Left colon (tissue), 2 donors: ENCODE measurements around the gene KLRF1. TPM values are rescaled to one million over a fixed set of nuclear protein-coding genes. Genes with fewer than 3 reads are reported as not detected.

ENCODE experiments used
- ATAC-seq: fragments of 200-7000 bp; cut with Tn5 transposase; one replicate; pipeline ENCODE4 v1.9.1; 2020; ENCODE audit warnings: mild to moderate bottlenecking, moderate library complexity
- DNase-seq, 2 donors: peaks; one replicate each; pipeline ENCODE4 v3.0.0-alpha.2; 2020
- intact Hi-C, 2 donors: fragments of 100-400 bp; cut with DNase I in 1 of 2; cut with micrococcal nuclease in 1 of 2; formaldehyde crosslinking; loops; one replicate each; pipeline versions ENCODE4 v1.11.2 to v1.14.0; 2022; cut with DNase I, micrococcal nuclease
- long read RNA-seq: library from polyadenylated mRNA; unstranded; transcript quantifications from one replicate; pipeline ENCODE4 v2.0.0, GENCODE V29; 2021
- total RNA-seq, 2 donors: library from RNA; stranded (reverse); fragmentation: NEBNext Ultra II Directional; extraction: Animal tissue kit (Norgen Biotek cat#: 25700); gene quantifications; one replicate each; pipeline ENCODE4 v1.2.1, GENCODE V29; 2021
- donor health status: DM: no; HTN: no; CAD: no.
- donor health status: DM: yes; HTN: yes; CAD: no.

KLRF1 gene, protein sequence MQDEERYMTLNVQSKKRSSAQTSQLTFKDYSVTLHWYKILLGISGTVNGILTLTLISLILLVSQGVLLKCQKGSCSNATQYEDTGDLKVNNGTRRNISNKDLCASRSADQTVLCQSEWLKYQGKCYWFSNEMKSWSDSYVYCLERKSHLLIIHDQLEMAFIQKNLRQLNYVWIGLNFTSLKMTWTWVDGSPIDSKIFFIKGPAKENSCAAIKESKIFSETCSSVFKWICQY
- under 1 TPM in 1 of 2 donors, not detected in 1; 0.31 TPM for total RNA-seq
- long read RNA-seq: 0 reads

DNA sequence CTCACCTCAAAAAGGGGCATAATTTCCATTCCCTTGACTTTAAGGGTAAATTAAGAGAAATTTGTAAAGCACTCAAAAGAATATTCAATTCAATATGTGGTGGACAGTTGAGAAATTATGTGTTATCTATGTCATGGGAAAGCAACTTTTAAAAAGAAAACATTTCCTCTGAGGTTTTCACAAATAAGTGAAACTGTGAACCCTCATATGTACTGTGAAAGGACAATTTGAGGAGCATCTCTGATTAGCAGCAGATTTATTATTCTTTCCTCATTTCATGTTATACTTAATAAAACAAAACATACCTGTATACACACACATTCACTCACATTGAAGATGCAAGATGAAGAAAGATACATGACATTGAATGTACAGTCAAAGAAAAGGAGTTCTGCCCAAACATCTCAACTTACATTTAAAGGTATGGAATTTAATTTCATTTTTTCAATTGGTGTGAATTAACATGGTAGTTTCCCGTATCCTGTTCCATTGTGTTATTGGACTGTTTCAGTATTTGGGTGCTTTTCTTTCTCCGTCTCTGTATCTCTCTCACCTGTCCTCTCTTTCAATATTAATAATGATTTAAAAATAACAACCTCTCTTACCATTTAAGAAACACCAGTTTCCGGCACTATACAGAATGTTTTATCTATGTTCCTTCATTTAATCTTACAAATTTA, at the start of gene KLRF1:
Gene KLRF1, plus strand, starts transcription at position 273 of the 680 bp plus-strand sequence. Its CDS starts 64 bp downstream, at position 337.
- ATAC-seq: no peak
- intact Hi-C loops: no loop called here
- no peak for DNase-seq

DNA sequence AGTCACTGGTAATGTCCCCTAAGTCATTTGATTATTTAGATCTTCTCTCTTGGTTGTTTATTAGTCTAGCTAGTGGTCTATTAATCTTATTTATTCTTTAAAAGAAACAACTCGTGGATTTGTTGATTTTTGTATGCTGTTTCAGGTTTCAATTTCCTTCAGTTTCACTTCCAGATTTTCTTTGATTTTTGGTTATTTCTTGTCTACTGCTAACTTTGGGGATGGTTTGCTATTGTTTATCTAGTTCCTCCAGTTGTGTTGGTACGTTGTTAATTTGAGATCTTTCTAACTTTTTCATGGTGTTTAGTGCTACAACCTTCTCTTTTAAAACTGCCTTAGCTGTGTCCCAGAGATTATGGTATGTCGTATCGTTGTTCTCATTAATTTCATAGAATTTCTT, 48.1 kb upstream of the KLRF1 start:
- intact Hi-C loops: no loop called here
- ATAC-seq (no peak), DNase-seq (no peak)

DNA sequence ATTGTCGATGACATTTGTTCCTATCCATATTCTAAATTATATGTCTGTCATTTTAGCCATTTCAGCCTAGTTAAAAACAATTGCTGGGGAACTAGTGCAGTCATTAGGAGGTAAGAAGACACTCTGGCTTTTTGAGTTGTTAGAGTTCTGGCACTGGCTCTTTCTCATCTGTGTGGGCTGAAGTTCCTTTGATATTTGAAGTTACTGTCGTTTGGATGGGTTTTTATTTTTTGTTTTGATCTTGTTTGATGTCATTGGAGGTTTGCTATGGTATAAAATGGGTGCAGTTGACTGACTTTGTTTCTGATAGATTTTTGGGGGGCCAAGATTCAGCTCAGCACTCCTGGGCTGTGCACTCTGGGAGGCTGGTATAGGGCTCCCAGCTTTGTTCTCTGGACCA, 45.9 kb upstream of the KLRF1 start:
- intact Hi-C loops: no loop called here
- ATAC-seq: no peak
- DNase-seq: no peak

DNA sequence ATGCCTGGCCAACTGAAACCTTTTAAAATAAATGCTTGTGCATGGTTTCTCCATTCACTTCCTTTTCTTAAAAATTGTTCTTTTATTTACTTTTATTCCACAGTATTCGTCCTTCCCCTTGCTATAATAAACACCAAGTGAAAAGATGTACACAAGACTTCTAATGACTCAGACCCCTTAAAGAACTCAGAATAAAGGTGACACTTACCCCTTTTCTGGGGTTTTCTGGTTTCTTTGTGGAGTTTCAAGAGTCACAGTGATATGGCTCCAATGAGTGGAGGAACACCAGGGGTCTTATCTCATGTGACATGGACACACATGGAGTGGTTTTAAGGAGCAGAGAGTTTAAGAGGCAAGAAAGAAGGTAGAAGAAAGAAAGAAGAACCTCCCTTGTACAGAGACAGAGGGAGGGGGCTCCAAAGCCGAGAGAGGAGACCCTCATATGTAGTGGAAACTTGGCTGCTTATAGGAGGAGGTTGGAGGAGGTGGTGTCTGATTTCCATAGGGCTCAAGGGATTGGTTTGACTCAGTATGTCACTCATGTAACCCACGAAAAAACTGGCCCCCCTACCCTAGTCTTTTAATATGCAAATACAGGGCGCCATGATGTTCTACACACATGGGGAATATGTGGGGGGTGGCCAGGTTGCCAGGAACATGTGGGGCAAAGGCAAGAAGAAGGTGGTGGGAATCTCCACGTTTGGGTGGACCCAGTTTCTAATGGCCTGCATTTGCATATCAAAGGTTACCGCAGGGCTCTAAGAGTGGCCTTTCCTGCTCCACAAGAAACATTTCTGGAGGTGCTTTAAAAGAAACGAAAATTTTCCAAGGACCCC, 44.5 kb upstream of the KLRF1 start:
- intact Hi-C loops: no loop called here
- ATAC-seq (no peak), DNase-seq (no peak)

DNA sequence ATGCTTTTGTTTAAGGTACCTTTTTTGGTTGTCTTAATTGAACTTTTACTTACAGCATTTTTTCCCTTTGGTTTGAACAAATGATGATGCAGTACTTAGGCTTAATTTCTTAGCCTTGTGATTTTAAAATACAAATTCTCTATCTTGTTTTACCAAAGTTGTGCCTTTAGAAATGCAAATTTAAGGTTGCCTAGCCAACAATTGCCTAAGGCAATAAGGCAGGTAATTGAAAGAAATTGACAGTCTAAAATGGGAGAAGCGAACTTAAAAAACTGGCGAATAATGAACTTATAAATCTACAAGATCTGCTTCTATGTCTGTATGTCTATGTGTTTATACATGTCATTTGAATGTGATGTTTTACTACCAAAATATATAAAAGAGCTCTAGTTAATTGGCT, 43.0 kb upstream of the KLRF1 start:
- intact Hi-C loops: no loop called here
- ATAC-seq: no peak
- DNase-seq: no peak

DNA sequence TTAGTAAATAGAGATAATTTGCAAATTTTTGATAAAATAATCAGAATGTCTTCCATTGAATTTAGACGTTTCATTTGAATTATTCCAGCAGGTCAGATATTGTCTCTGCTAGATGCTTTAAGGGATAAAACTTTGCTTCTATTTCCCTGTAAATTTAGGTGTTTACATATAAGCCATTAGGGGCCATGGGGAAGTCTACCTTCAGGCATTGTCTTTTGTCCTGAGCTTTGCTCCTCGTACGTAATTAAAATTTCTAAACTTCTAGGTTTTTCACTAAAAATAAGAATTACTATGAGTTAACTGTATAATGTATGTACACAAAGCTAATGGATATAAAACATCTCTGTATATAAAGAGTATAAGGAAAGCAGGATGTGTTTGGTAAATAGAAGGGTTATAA, 42.5 kb upstream of the KLRF1 start:
- ATAC-seq (no peak), DNase-seq (no peak)

DNA sequence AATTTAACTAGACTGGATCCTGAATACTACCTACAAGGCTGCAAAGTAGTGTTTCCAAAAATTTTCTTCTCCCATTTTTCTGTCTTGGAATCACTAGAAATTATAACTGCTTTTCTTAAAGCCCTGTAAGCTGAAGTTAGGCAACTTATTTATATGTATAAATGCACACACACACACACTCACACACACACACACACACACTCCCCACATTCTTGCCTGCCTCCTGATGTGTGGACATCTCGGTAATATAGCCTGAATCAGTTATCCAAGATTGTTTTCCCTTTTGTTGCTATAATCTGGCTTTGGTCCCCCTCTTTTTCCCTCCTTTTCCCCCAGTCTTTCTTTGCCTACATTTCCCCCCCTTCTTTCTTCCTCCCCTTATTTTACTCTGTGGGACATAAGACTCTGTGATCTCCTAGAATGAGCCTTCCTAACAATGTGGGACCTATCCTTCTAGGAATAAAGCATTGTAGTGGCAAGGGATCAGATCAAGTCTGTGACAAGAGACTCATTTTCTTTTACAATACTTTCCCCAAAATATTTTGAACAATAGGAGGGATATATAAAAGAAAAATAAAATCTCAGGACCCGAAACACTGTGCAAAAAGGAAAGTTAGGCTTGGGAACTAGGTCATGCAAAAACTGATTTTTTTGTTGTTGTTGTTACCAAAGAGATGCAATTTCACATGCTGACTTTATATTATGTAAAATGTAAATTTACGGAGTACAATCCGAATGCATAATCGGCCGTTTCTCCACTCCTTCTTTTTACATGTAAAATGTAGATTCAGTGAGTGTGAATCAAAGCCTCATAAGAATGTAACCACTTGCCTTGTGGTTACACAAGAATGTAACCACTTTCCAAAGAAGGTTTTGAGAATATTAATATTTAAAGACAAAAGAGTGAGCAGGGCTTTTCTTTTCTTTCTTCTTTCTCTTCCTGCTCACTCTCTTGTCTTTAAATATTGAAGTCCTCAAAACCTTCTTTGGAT, 40.3 kb upstream of the KLRF1 start:
- no peak for ATAC-seq
- DNase-seq: no peak
- intact Hi-C loops: no loop called here

More for the DNA sequence above, 42.5 kb upstream of the KLRF1 start:
- intact Hi-C loops: no loop called here

DNA sequence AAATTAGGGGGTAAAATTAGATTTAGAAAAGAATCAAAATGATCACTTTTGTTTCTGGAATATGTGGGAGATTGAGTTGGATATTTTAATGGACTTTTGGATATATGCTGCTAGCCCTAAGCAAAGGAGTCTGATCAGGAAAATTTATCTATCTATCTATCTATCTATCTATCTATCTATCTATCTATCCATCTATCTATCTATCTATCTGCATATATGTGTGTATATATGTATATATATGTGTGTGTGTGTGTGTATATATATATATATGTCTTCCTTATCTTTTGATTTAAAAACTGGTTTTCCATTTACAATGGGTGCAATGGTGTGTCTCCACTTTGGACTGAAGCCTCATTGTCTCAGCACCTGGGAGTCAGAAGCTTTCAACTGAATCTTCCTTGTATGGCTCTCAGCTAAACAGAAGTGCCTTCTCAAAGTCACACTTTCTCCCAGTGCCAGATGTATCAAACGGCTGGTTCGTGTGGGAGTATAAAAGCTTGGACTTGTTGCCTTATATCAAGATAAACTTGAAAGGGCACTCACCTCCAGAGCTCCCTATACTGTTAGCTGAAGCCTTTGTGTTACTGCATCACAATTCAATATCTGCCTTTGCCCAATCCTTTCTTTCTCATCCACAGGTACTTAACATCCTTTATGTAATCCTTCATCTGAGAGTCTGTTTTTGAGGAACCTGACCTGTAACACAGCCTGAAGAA, 34.9 kb upstream of the KLRF1 start:
- intact Hi-C loops: no loop called here
- DNase-seq: no peak

DNA sequence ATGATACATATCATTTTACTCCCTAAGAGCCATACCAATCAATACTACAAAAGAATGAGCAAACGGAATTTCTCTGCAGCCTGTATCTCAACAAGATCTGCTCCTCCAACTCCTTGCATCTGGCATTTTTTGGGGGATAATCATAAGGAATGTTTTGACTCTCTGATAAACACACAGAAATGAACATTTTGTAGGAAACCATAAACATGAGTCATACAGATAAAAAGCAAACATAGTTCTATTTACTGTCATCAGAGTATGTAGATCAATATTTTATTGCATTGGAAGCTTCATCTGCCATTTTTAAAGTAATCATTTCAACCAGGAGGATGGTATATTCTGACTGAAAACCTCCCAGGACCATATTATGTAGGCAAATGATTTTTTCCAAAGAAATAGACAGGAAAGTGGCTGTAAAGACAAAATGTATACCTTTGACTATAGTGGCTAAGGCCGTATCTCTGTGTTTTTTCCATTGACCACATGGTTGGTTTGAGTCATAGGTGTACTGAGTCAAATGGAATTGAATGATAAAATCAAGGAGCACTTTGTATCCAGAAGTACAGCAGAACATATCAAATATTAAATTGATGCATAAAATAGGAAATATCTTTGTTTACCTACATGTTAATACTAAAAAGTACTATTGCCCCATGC, 34.2 kb upstream of the KLRF1 start:
- intact Hi-C loops: no loop called here
- ATAC-seq: no peak
- DNase-seq: no peak

More for the DNA sequence above, 34.9 kb upstream of the KLRF1 start:
- ATAC-seq: no peak

DNA sequence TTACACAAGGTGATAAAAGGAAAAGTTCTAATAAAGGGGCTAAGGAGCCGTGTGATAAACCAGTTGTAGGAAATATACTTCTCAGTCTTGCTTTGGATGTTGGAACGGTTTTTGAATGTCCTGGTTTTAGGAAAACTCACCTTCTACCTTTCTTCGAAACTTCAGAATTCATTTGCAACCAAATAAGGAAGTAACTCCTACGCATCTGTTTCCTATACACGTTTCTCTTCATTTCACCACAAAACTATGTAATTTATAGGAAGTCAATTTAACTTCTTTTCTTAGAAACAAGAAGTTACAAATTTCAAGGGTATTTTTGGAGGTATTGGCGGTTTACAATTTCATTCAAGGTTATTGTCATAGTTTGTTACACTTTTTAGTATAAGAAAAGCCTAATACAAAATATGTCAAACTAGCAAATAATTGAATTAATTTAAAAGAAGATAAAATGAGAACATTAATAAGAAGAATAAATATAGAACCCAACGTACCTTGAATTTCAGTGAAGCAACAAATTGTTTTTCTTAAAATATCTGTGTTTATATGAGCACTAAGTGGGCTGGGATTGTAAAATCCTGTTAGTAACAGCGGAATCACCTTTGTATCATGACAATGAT, 33.4 kb upstream of the KLRF1 start:
- intact Hi-C loops: no loop called here
- ATAC-seq (no peak), DNase-seq (no peak)

DNA sequence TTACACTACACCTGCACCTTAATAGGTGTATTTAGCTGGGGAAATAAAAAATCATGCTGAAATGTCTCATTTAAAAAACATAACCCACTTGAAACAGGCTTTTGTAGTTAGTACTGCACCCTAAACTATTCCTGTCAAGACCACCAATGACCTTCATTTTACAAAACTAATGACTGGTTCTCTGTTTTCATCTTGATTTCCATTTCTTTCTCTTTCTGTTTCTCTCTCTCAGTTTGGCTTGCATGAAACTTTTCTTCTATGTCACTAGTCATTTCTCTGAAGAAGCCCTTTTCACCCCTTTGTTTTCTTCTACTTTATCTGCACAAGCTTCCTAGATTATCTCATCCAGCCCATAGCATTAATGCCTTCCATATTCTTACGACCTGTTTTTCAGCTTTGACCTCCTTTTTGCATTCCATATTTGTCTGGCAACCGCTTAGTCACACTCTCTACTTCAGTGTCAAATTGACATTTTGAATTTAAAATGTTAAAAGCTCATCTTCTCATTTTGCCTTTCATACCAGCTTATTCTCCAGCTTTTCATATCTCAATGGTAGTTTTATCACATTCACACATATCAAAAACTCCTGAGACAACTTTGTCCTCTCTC, 32.7 kb upstream of the KLRF1 start:
- intact Hi-C loops: no loop called here
- ATAC-seq (no peak), DNase-seq (no peak)

DNA sequence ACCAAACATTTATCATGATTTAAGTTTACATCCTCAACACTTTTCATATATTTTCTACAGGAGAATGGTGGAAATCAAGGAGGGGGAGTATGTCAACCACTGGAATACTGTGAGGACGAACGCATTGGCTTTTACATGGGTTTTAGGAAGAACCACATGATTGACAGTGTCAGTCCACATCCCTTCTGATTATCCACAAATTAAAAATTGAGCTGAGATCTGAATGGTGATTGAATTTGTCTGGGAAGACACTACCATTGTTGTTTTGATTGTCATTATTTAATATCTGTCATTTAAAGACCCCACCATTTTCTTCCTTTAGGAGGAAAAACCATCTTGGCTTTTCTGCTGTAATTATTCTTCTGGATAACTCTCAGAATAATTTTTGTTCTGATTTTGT, 31.3 kb upstream of the KLRF1 start:
- intact Hi-C loops: no loop called here
- no peak for DNase-seq
- no peak for ATAC-seq

DNA sequence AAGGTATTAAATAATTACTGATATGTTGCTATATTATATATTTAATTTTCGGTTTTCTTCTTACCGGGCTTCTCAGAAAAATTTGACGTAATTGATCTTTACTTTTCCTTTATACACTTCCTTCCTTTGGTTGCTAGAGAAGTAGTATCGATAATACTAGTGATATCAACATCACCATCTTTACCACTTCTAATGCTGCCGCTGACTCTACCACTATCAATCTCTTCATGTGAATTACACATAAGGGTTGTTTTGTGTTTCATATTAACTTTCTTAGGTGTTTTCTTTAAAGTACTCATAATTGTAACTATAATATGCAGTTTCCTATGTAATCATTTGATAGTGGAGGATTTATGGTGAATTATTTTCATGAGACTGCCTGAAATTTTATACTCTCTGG, 30.9 kb upstream of the KLRF1 start:
- intact Hi-C loops: no loop called here

DNA sequence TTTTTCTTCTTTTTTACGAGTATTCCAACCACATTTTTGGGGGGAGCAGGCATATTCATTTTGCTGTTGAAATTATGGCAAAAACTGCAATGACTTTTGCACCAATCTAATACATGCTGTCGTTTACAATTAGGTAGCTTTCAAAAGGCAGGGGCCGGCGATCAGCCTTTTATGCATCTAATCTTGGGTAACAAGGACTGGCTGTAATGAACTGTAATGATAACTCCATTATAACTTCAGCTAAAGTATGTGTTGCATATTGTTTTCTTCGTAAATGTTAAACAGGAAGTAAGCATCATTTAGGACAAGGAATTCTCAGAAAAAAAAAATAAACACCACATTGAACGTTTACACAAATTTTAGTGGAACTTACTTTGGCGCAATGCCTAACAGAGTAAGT, 30.3 kb upstream of the KLRF1 start:
- DNase-seq: no peak
- intact Hi-C loops: no loop called here
- ATAC-seq: no peak

More for the DNA sequence above, 30.9 kb upstream of the KLRF1 start:
- ATAC-seq (no peak), DNase-seq (no peak)

DNA sequence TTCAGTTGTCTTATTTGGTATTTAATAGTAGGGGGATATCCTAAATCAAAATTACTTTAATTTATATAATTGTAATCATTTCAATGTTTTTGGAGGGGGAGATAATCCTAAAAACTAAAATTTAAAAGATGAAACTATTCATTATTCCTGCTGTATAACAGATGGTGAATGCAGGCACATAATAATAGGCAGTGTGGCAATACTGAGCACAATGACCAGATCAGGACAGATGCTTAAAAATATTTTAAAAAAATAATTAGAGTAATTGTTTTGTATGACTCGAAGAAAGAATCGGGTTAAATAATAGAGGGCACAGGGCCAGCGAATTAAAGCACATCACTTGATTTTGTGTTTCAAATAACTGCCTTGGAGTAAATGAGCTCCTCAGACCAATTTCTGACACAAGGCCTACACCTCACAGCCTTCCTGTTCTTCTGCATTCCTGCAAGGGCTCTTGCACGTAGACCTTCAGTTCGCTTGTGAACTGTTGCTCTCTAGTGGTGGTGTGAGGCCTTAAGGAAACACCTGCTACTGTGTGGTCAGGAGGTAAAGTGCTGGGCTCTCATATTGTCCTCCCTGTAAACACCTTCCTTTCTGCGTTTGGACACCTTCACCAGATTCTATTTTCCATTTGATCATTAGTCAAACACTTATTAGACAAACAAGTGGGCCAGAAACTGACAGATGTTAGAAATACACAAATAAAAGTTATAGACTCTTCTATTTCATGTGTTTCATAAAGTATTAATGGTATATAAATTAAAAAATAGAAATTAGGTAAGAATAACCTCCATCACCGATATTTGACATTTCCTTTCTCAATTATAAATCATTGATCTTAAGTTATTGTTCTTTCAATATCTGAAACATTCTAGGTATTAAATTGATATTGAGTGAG, 29.3 kb upstream of the KLRF1 start:
- ATAC-seq (peak; percentile 89), DNase-seq (peak in 1 of 2 donors; percentile 26)

DNA sequence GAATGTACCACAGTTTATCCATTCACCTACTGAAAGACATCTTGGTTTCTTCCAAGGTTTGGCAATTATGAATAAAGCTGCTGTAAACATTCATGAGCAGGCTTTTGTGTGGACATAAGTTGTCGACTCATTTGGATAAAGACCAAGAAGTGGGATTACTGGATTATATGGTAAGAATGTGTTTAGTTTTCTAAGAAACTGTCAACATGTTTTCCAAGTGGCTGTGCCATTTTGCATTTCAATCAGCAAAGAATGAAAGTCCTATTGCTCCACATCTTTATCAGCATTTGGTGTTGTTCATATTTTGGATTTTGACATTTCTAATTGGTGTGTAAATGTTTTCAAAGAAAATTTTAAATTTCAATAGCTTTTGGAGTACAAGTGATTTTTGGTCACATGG, 27.3 kb upstream of the KLRF1 start:
- DNase-seq (no peak), ATAC-seq (no peak)
- intact Hi-C loops: no loop called here

More for the DNA sequence above, 29.3 kb upstream of the KLRF1 start:
- intact Hi-C loops: no loop called here
